CD4-positive, alpha-beta T cell treated with Interleukin-1 beta for 1 hour (primary cell): ENCODE results near the gene SNHG17.
A peak's percentile ranks its signal among the peaks of the same experiment; 100 is the strongest.
"Not testable (repeated sequence)": the region's sequence is repeated elsewhere in the genome, so short reads cannot be mapped to it uniquely, and the experiment has no call there.

ENCODE experiments used
- DNase-seq, 2 donors: peaks; one replicate each; pipeline ENCODE4 v3.0.0-alpha.2; 2020 to 2022

The SNHG17 gene

GRCh38 chr20:38447251-38447661, 12.1 kb upstream of the SNHG17 start:
- no peak for DNase-seq

- DNase-seq, result peak; percentile 91 to 92
Measured at GRCh38 chr20:38446441-38447209, 11.5 kb upstream of the SNHG17 start.

DNA sequence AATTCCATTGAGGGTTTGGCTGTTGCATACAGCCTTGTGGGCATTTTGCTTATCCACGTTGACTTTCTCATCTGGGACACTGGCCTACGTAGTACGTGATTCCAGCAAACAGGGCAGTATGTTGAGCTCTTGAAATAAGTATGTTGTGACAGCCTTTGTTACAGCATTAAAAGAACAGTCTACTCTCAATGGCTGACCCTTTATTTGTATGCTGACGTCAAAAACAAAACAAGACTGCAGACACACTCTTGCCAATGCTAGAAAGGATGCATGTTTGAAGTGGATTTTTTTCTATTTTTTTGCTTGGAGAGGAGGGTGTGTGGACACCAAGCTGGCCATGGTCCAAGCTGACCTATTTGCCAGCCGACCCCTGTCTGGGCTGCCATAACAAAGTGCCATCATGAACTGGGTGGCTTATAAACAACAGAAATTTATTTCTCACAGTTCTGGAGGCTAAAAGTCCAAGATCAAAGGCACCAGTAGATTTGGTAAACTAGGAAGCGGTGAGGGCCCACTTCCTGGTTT, 10.8 kb upstream of the SNHG17 start:
- DNase-seq, result no peak

DNA sequence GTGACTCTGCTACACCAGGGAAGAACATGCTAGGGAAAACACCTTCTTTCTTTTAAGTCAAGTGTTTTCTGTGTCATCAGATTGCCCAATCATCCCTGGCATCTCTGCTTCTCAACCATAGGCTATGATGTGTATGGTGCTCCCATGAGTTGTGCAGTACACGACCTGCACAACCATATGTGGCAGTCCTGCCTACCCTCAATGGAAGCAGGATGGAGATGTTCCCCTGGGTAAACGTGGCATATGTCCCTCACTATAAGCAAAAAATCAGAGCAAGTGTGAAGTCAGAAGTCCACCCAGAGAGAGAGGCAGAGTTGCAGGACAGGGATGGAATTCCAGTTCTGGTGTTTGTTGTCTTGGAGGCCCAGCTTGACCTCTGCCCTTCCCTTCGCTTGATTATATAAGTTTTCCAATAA, 10.3 kb upstream of the SNHG17 start:
- no peak for DNase-seq

- DNase-seq, result no peak
Measured at GRCh38 chr20:38441916-38442315, 6.8 kb upstream of the SNHG17 start.

DNA sequence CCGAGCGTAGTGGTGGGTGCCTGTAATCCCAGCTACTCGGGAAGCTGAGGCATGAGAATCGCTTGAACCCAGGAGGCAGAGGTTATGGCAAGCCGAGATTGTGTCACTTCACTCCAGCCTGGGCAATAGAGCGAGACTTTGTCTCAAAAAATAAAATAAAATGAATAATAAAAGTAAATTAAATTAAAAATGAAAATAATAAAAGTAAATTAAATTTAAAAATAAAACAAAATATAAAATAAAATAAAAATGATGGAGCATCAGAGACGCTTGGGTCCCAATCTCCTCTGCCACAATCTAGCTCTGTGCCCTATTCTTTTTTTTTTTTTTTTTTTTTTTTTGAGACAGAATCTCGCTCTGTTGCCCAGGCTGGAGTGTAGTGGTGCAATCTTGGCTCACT, 6.0 kb upstream of the SNHG17 start:
- DNase-seq, result not testable (repeated sequence)

DNA sequence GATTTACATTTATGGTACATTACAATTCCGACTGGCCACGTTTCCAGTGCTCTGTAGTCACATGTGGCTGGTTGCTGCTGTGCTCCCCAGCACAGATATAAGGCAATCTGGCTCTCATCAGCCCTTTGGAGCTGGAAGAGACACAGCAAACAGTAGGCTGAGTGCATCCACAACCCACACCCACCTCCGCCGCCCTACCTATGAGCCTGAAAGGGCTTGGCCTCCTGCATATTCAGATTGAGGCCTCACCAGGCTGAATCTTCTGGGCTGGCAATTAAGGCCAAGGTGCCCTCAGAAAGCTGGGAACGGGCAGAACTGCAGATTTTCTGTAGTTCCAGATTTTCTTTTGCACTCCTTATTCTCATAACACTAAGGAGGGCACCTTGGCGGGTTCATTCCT, 2.7 kb upstream of the SNHG17 start:
- no peak for DNase-seq

- no peak for DNase-seq
Measured at GRCh38 chr20:38435555-38435939, 419 bp upstream of the SNHG17 start.

DNA sequence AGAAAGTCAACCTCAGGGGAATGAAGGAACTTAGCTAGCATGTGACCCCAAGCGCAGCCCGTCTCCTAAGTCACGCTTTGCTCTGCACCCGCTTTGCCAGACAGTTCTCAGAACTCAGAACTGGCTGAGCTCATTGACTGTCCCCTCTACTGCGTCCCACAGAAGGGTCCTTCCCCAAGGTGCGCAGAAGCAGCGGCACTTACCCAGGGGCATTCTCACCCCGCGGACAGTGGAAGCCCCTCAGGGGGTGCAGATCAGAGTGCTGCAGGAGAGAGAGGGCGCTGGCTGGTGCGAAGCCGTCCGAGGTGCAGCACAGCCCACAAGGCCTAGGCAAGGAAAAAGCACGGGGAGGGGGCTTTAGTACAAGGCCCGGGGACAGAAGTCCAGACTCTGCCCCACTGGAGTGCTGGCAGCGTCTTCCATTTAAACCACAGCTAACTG, 807 bp downstream of the SNHG17 start:
- DNase-seq, result peak in 1 of 2 donors; percentile 15

GRCh38 chr20:38433304-38433972, 1.7 kb downstream of the SNHG17 start:
- no peak for DNase-seq

- DNase-seq, result not testable (repeated sequence)
Measured at GRCh38 chr20:38432870-38433269, 2.3 kb downstream of the SNHG17 start.

DNA sequence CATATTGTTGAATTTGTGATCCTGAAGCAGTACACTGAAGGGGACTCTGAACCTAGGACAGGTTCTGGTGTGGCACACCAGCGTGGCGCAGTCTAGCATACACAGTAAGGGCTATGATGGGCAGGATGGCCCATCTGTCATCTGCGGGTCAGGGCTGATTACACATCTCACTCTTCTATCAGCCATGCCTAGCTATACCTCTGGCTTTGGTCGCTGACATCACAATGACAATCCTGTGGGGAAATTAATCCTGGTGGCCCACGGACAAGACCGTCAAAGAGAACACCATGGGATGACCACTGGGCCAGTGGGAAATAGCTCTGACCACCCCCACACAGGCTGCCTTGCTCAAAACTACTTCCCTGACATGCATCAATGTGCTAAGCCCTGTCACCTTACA, 2.8 kb downstream of the SNHG17 start:
- DNase-seq, result no peak

DNA sequence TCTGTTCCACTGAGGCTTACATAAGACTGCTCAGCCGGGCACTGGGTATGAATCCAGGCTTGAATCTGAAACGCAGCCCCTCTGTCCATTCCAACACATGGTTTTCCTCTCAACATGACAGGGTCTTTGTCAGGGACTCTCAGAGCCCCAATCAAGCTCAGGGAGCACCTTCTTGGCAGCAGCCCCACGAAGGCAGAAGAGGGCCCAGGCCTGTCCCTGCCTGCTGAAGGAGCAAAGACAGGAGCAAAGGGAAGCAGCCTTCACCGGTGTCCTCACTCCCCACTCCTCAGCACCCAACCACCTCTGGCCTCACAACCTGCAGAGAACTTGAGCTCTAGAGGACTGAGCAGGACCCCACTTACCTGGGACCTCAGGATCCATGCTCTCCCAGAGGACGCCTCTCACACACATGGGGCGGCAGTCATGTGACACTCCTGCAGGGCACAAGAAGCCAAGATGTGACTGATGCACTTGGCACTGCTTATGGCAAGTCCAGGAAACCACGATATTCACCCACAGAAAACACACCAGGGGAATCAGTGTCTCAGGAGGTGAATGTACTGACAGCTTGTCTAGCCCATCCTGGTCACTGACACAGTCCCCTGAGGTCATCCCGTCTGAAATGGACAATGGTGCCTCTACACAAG, 4.3 kb downstream of the SNHG17 start:
- DNase-seq, result no peak

DNA sequence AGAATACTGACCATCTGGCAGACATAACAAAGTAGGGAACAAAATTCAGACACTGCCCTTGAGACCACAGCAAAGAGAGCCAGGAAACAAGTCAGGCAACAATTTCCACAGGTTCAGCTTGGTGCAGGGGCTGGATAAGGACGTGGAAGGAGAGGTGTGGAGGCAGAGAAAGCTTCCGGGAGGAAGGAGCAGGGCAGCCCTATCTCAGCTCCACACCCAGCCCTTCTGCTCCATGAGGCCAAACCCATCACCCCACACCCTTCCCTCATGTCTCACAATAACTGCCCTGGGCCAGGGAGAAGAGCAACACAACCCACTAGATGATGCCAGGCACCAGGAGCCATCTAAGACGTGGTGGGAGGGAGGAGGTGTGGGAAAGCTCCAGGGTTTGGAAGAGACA, 5.8 kb downstream of the SNHG17 start:
- DNase-seq, result no peak

DNA sequence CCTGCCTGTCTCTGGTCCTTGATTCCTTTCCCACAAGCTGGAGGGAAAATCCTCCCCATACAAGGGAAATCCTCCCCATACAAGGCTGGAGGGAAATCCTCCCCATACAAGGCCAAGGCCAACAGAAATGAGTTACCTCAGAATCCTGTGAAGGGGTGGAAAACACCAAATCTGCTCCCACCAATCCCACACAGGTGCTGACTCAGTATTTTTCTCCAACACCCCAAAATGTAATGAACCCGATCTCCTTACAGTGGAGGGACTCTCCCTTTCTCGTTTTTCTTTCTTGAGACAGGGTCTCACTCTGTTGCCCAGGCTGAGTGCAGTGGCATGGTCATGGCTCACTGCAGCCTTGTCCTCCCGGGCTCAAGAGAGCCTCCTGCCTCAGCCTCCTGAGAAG, 6.3 kb downstream of the SNHG17 start:
- no peak for DNase-seq

DNA sequence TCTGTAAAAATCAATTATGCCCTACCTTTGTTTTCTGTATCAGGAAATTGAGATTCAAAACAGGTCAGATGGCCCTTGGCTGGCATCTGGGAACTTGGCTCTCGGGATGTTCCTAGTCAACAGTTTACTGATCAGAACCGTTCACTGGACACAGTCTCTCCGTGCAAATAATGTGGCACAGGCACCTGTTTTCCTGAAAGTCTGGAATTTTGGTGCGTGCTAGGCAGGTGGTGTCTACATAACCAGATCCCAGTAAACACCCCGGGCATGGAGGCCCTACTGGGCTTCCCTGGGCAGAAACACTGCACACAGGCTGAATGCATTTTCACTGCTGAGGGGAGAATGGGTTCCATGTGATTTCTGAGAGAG, 7.5 kb downstream of the SNHG17 start:
- no peak for DNase-seq

GRCh38 chr20:38426006-38426897, 8.9 kb downstream of the SNHG17 start:
- no peak for DNase-seq

GRCh38 chr20:38424401-38424800, 10.7 kb downstream of the SNHG17 start:
- no peak for DNase-seq

DNA sequence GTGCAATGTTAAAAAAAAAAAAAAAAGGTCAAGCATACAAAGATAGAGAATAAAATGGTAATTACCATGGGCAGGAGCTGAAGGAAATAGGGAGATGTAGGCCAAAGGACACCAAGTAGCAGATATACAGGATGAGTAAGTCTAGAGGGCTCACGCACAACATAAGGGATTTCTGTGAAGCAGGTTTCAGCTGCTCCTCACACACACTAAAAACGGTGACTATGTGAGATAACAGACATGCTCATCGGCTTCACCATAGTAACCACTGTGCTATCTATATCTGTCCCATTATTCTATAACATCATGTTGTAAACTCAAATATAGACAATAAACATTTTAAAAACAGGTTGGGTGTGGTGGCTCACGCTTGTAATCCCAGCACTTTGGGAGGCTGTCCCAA, 11.6 kb downstream of the SNHG17 start:
- DNase-seq, result no peak

GRCh38 chr20:38421915-38422314, 13.2 kb downstream of the SNHG17 start:
- DNase-seq, result no peak

DNA sequence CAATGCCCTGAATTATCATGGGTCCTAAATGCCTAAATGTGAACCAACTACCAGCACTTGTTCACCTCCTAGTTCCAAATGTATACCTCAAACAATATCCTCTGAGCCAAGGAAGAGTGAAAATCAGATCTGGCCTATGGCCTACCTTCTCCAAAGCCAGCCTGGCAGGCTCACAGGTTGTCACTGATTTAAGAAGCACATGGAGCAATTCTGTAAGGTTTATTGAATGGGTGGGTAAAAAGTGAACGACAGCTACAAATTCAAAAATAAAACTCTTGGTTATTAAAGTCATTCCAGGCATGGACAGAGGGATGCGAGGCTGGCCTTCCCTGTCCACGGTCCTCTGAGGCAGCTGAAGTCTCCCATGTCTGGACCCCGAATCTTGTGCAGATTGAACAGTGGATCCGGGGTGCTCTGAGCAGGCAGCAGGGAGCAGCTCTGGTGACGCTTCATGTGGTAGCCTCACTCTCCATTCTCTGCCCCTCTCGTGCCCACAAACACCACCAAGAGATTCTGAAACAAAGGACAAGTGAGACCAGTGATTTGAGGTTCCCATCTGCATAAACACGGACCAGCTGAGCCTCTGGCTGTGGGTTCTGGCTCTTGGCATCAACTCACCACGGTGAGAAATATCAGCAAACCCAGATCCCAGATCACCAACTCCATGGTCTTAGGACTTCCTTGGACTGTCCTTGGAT, 14.6 kb downstream of the SNHG17 start:
- no peak for DNase-seq
